NCI-H1694 treated with DMSO at 0.1 percent for 48 hours (cell line): ENCODE results near the gene B3GNT7.
"Not testable (repeated sequence)": the region's sequence is repeated elsewhere in the genome, so short reads cannot be mapped to it uniquely, and the experiment has no call there.

ENCODE experiments used
- DNase-seq: peaks from one replicate; lab custom pipeline; 2025; lab: John Stamatoyannopoulos, UW

The B3GNT7 gene

GRCh38 chr2:231401101-231401500 lies 5.6 kb downstream of the B3GNT7 start:
- not testable (repeated sequence) for DNase-seq

GRCh38 chr2:231403421-231404182 lies 8.1 kb downstream of the B3GNT7 start:
- not testable (repeated sequence) for DNase-seq

GRCh38 chr2:231404183-231404578 lies 8.7 kb downstream of the B3GNT7 start:
- not testable (repeated sequence) for DNase-seq

- DNase-seq, result not testable (repeated sequence)
Observed at GRCh38 chr2:231405601-231406367, 10.3 kb downstream of the B3GNT7 start.

GRCh38 chr2:231407686-231408085 lies 12.2 kb downstream of the B3GNT7 start:
- not testable (repeated sequence) for DNase-seq

- DNase-seq, result not testable (repeated sequence)
Observed at GRCh38 chr2:231408304-231408703, 12.8 kb downstream of the B3GNT7 start.

- DNase-seq, result no peak
Observed at GRCh38 chr2:231409776-231410175, 14.3 kb downstream of the B3GNT7 start.

- DNase-seq, result no peak
Observed at GRCh38 chr2:231410293-231411004, 14.9 kb downstream of the B3GNT7 start.

GRCh38 chr2:231411237-231411636 lies 15.7 kb downstream of the B3GNT7 start:
- no peak for DNase-seq

- DNase-seq, result peak; percentile 67
Observed at GRCh38 chr2:231411831-231412617, 16.5 kb downstream of the B3GNT7 start.

- DNase-seq, result no peak
Observed at GRCh38 chr2:231412618-231412963, 17.1 kb downstream of the B3GNT7 start.

GRCh38 chr2:231413456-231413855 lies 17.9 kb downstream of the B3GNT7 start:
- no peak for DNase-seq

GRCh38 chr2:231413921-231414476 lies 18.5 kb downstream of the B3GNT7 start:
- DNase-seq, result no peak

- DNase-seq, result no peak
Observed at GRCh38 chr2:231415029-231415428, 19.5 kb downstream of the B3GNT7 start.

GRCh38 chr2:231418820-231419640 lies 23.5 kb downstream of the B3GNT7 start:
- no peak for DNase-seq

GRCh38 chr2:231421051-231421580 lies 25.6 kb downstream of the B3GNT7 start:
- no peak for DNase-seq

GRCh38 chr2:231422056-231422455 lies 26.5 kb downstream of the B3GNT7 start:
- DNase-seq, result no peak

- DNase-seq, result no peak
Observed at GRCh38 chr2:231423176-231423575, 27.7 kb downstream of the B3GNT7 start.

- DNase-seq, result no peak
Observed at GRCh38 chr2:231425291-231425810, 29.8 kb downstream of the B3GNT7 start.
